Measurements from ENCODE around the gene SDF2L1.
A peak's percentile ranks its signal among the peaks of the same experiment; 100 is the strongest.
"Not testable (repeated sequence)": the region's sequence is repeated elsewhere in the genome, so short reads cannot be mapped to it uniquely, and the experiment has no call there.

SDF2L1 gene

GRCh38 chr22:21641789-21642583 lies at the start of gene SDF2L1:
TSS of gene SDF2L1 (plus strand) at chr22:21642302. CDS start at chr22:21642337, 35 bp downstream.
- peak; percentile 96 for DNase-seq

- DNase-seq: no peak
Observed at GRCh38 chr22:21592422-21592821, 49.7 kb upstream of the SDF2L1 start.

- no peak for DNase-seq
Observed at GRCh38 chr22:21593406-21594232, 48.5 kb upstream of the SDF2L1 start.

GRCh38 chr22:21594865-21595452 lies 47.1 kb upstream of the SDF2L1 start:
- no peak for DNase-seq

GRCh38 chr22:21596356-21597135 lies 45.6 kb upstream of the SDF2L1 start:
- not testable (repeated sequence) for DNase-seq

GRCh38 chr22:21598302-21598701 lies 43.8 kb upstream of the SDF2L1 start:
- no peak for DNase-seq

- no peak for DNase-seq
Observed at GRCh38 chr22:21599053-21599893, 42.8 kb upstream of the SDF2L1 start.

- DNase-seq: no peak
Observed at GRCh38 chr22:21602579-21602978, 39.5 kb upstream of the SDF2L1 start.

GRCh38 chr22:21603973-21604372 lies 38.1 kb upstream of the SDF2L1 start:
- no peak for DNase-seq

GRCh38 chr22:21605887-21606564 lies 36.1 kb upstream of the SDF2L1 start:
- no peak for DNase-seq

- DNase-seq: no peak
Observed at GRCh38 chr22:21606775-21607174, 35.3 kb upstream of the SDF2L1 start.

- DNase-seq: not testable (repeated sequence)
Observed at GRCh38 chr22:21609556-21610157, 32.4 kb upstream of the SDF2L1 start.

GRCh38 chr22:21611210-21611977 lies 30.7 kb upstream of the SDF2L1 start:
- DNase-seq: no peak

GRCh38 chr22:21612858-21613257 lies 29.2 kb upstream of the SDF2L1 start:
- DNase-seq: no peak

GRCh38 chr22:21613553-21614233 lies 28.4 kb upstream of the SDF2L1 start:
- no peak for DNase-seq

- DNase-seq: no peak
Observed at GRCh38 chr22:21615731-21616130, 26.4 kb upstream of the SDF2L1 start.

GRCh38 chr22:21617337-21617736 lies 24.8 kb upstream of the SDF2L1 start:
- not testable (repeated sequence) for DNase-seq

- no peak for DNase-seq
Observed at GRCh38 chr22:21621025-21621424, 21.1 kb upstream of the SDF2L1 start.
